MCF 10A (cell line): Measurements from ENCODE around the gene CORO2B. TPM values are rescaled to one million over a fixed set of nuclear protein-coding genes. Genes with fewer than 3 reads are reported as not detected.

Experiments used
- BruUV-seq: library from RNA; stranded (reverse); fragments of 400-500 nt; replicated peaks from 2 replicates; lab custom pipeline; 2021; lab: Mats Ljungman, UMichigan
- CTCF ChIA-PET: fragments of 300-600 bp; sonication (Branson Sonifier 250); formaldehyde crosslinking; extraction: SDS; loops from one replicate; lab custom pipeline; 2021; ENCODE audit warnings: antibody characterized with exemption, inconsistent platforms; lab: Yijun Ruan, JAX
- POLR2A ChIA-PET: fragments of 300-600, 350-650 bp; sonication (Branson Sonifier 250); formaldehyde crosslinking; extraction: SDS; loops from one replicate; lab custom pipeline; 2020; ENCODE audit warnings: antibody characterized with exemption, inconsistent platforms; lab: Yijun Ruan, JAX
- DNase-seq: peaks from one replicate; pipeline ENCODE4 v3.0.0-alpha.2; 2018; ENCODE audit not compliant: unreplicated experiment
- H3K27ac Mint-ChIP-seq: one replicate; pipeline ENCODE4 v1.8.0; 2022; ENCODE audit warnings: mild to moderate bottlenecking, low read depth, mixed read lengths; ENCODE audit not compliant: unreplicated experiment
- H3K27me3 Mint-ChIP-seq: one replicate; pipeline ENCODE4 v1.8.0; 2022; ENCODE audit warnings: mixed read lengths; ENCODE audit not compliant: insufficient read depth, unreplicated experiment
- H3K36me3 Mint-ChIP-seq: one replicate; pipeline ENCODE4 v1.8.0; 2022; ENCODE audit warnings: mild to moderate bottlenecking, moderate library complexity, mixed read lengths; ENCODE audit not compliant: insufficient read depth, unreplicated experiment
- H3K4me1 Mint-ChIP-seq: one replicate; pipeline ENCODE4 v1.8.0; 2022; ENCODE audit warnings: mixed read lengths; ENCODE audit not compliant: insufficient read depth, unreplicated experiment
- H3K4me3 Mint-ChIP-seq: one replicate; pipeline ENCODE4 v1.8.0; 2022; ENCODE audit warnings: mild to moderate bottlenecking, moderate library complexity, mixed read lengths; ENCODE audit not compliant: unreplicated experiment
- H3K9me3 Mint-ChIP-seq: one replicate; pipeline ENCODE4 v1.8.0; 2022; ENCODE audit warnings: mixed read lengths; ENCODE audit not compliant: unreplicated experiment
- intact Hi-C: fragments of 100-400 bp; cut with micrococcal nuclease; formaldehyde crosslinking; loops from 2 replicates; pipeline ENCODE4 v1.14.1; 2022
- total RNA-seq: library from RNA; stranded (reverse); gene quantifications from 2 replicates; pipeline ENCODE4 v1.2.3, GENCODE V29; 2022
- TF ChIP-seq, protein P1 (sequence below): fragments of 200-600 bp; IDR thresholded peaks from one replicate; pipeline ENCODE4 v1.8.0; 2022; ENCODE audit warnings: antibody characterized with exemption, mild to moderate bottlenecking; ENCODE audit not compliant: unreplicated experiment

The CORO2B gene
- total RNA-seq, 1 experiment from 2014 or later, result 0.79 TPM

DNA sequence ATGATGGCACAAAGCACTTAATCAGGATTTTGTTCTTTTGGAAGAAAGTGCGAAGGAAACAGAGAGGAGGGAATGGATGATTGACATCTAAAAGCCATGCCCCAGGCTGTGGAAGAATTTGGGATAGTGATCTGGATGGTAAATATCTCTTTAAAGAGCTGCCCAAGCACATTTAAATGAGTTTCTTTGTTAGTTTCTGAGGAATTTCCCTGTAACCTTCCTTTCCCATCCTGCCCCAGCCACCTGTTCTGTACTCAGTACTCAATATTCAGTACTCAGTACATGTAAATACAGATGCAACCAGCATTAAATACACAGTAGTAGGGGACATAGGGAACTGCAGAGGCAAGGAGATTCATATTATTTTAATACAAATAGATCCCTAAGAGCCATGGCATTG, 7.8 kb upstream of the CORO2B start:
- TF ChIP-seq, protein P1, sequence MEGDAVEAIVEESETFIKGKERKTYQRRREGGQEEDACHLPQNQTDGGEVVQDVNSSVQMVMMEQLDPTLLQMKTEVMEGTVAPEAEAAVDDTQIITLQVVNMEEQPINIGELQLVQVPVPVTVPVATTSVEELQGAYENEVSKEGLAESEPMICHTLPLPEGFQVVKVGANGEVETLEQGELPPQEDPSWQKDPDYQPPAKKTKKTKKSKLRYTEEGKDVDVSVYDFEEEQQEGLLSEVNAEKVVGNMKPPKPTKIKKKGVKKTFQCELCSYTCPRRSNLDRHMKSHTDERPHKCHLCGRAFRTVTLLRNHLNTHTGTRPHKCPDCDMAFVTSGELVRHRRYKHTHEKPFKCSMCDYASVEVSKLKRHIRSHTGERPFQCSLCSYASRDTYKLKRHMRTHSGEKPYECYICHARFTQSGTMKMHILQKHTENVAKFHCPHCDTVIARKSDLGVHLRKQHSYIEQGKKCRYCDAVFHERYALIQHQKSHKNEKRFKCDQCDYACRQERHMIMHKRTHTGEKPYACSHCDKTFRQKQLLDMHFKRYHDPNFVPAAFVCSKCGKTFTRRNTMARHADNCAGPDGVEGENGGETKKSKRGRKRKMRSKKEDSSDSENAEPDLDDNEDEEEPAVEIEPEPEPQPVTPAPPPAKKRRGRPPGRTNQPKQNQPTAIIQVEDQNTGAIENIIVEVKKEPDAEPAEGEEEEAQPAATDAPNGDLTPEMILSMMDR, result no peak
- POLR2A ChIA-PET, result interaction anchor here (0.6 kb wide), 1 partner anchor 659 kb away, joined by 3 read pairs; no protein-coding TSS in a partner anchor
- H3K36me3 Mint-ChIP-seq, result peaks cover 4% of the 10 kb centered on the region
- no peak overlapping the region for H3K4me3 Mint-ChIP-seq
- peaks cover 14% of the 10 kb centered on the region for H3K27me3 Mint-ChIP-seq
- H3K27ac Mint-ChIP-seq, result no peak overlapping the region
- intact Hi-C loops, result no loop called here
- H3K4me1 Mint-ChIP-seq, result no peaks in the 10 kb centered on the region
- CTCF ChIA-PET, result interaction anchor here (2.1 to 4.4 kb wide), 3 partner anchors 11 to 103 kb away, joined by 12 to 21 read pairs (median 18); no protein-coding TSS in a partner anchor
- no TSS peak for BruUV-seq
- DNase-seq, result no peak
- H3K9me3 Mint-ChIP-seq, result no peaks in the 10 kb centered on the region

DNA sequence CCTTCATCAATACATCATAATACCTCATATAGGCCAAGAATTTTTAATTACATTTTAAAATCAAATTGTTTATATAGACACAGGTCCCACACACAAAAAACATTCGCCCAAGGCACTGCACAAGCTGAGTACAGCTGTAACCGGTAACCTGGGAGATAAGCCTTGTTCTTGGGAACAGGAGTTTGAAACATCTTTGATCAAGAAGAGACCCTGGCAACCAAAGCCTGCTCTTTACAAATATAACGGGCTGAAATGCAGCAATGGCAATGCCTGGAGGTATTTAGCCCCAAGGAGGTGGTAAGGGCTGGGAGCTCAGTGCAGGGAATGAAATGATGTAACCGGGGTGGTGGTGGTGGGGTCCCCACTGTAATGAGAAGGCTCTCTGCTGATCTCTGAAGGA, 7.2 kb upstream of the CORO2B start:
- peaks cover 14% of the 10 kb centered on the region for H3K27me3 Mint-ChIP-seq
- H3K4me3 Mint-ChIP-seq, result no peak overlapping the region
- peaks cover 4% of the 10 kb centered on the region for H3K36me3 Mint-ChIP-seq
- ChIA-PET POLR2A (no interaction called here), CTCF (interaction anchor here (0.8 to 4.4 kb wide), 5 partner anchors 11 to 123 kb away, joined by 3 to 21 read pairs (median 4); no protein-coding TSS in a partner anchor)
- no peaks in the 10 kb centered on the region for H3K4me1 Mint-ChIP-seq
- BruUV-seq, result no TSS peak
- H3K9me3 Mint-ChIP-seq, result no peaks in the 10 kb centered on the region
- TF ChIP-seq, protein P1, result no peak
- intact Hi-C loops, result no loop called here
- DNase-seq, result no peak
- H3K27ac Mint-ChIP-seq, result no peak overlapping the region

DNA sequence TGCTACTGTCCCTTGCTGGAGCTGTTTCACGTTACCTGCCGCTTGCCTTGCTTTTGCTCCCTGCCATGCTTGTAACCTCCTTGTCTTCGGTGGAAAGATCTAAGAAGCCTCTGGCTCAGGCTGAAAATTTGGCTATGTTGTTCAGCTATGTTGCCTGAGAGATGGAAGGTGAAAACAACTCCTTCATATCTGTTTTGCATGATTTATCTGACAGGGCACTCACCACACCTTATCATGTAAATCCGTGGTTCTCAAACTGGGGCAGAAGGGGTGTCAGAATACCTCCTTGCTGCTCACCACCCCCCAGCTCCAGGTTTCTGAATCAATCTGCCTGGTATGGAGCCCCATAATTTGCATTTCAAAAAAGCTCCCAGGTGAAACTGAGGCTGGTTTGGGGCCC, 6.5 kb upstream of the CORO2B start:
- no TSS peak for BruUV-seq
- Mint-ChIP-seq H3K4me3 (no peak overlapping the region), H3K9me3 (no peaks in the 10 kb centered on the region), H3K27ac (no peak overlapping the region), H3K27me3 (peaks cover 14% of the 10 kb centered on the region), H3K36me3 (peaks cover 4% of the 10 kb centered on the region), H3K4me1 (no peaks in the 10 kb centered on the region)
- no peak for DNase-seq
- intact Hi-C loops, result no loop called here
- CTCF ChIA-PET, result interaction anchor here (0.8 to 4.4 kb wide), 4 partner anchors 12 to 122 kb away, joined by 3 to 21 read pairs (median 4); no protein-coding TSS in a partner anchor
- TF ChIP-seq, protein P1, result no peak
- POLR2A ChIA-PET, result no interaction called here

DNA sequence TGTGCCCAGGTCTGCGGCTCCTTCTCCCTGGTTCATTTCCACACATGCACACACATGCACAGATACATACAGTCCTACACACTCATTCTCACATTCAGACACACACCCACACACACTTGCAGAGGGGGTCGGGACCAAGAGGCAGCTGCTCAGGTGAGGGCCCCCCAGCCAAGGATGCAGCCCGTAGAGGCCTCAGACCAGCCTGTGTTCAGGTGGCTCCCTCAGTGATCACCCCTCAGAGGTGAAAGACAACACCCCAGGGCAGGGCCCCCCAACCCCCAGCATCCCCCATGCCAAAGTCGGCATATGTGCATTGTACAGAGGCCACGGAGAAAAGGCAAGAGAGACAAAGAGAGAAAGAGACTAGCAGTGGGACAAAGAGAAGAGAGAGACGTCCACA, 5.9 kb upstream of the CORO2B start:
- intact Hi-C loops, result no loop called here
- Mint-ChIP-seq H3K4me1 (peaks cover 3% of the 10 kb centered on the region), H3K4me3 (no peak overlapping the region), H3K27ac (no peak overlapping the region), H3K36me3 (peaks cover 4% of the 10 kb centered on the region), H3K9me3 (no peaks in the 10 kb centered on the region), H3K27me3 (peaks cover 14% of the 10 kb centered on the region)
- BruUV-seq, result no TSS peak
- ChIA-PET POLR2A (no interaction called here), CTCF (interaction anchor here (0.9 to 1.1 kb wide), 3 partner anchors 98 to 352 kb away, joined by 3 to 4 read pairs (median 4); no protein-coding TSS in a partner anchor)
- no peak for DNase-seq
- TF ChIP-seq, protein P1, result no peak
